CD4-positive, alpha-beta T cell (primary cell): ENCODE results near the gene VGF. TPM values are rescaled to one million over a fixed set of nuclear protein-coding genes. Genes with fewer than 3 reads are reported as not detected.

ENCODE experiments used
- ATAC-seq: fragments of 200-7000 bp; cut with Tn5 transposase; one replicate; pipeline ENCODE4 v1.10.0; 2022; ENCODE audit warnings: mild to moderate bottlenecking; ENCODE audit not compliant: poor library complexity
- CTCF ChIA-PET: fragments of 350-600 bp; sonication (Branson Sonifier 250); formaldehyde crosslinking; loops from one replicate; lab custom pipeline; 2021; ENCODE audit warnings: antibody characterized with exemption, inconsistent platforms; lab: Charles Lee
- POLR2A ChIA-PET: fragments of 350-600 bp; sonication (Branson Sonifier 250); formaldehyde crosslinking; loops from one replicate; lab custom pipeline; 2021; ENCODE audit warnings: antibody characterized with exemption, inconsistent platforms; lab: Charles Lee
- DNase-seq, 14 experiments: peaks; one replicate each; pipeline ENCODE4 v3.0.0-alpha.2; 2013 to 2020; ENCODE audit warnings: mixed read lengths in 2 of 14
- H3K27ac ChIP-seq, 2 donors: one replicate each; pipeline versions ENCODE4 v1.5.1 to v1.7.0; 2013; ENCODE audit warnings: low read length in 2 of 2, low read depth in 1 of 2, mild to moderate bottlenecking in 1 of 2
- H3K27me3 ChIP-seq, 2 experiments: 1 replicate in 1 of 2; 2 replicates in 1 of 2; pipeline versions ENCODE4 v1.6.1 to v1.7.0; 2013; ENCODE audit warnings: low read length in 2 of 2, control low read depth in 1 of 2, mild to moderate bottlenecking in 1 of 2, moderate library complexity in 1 of 2; ENCODE audit not compliant: insufficient read depth in 2 of 2, control insufficient read depth in 1 of 2
- H3K36me3 ChIP-seq: one replicate; pipeline ENCODE4 v1.6.1; 2013; ENCODE audit warnings: low read length, control low read depth; ENCODE audit not compliant: insufficient read depth
- H3K4me1 ChIP-seq: one replicate; pipeline ENCODE4 v1.6.1; 2013; ENCODE audit warnings: low read length, control low read depth; ENCODE audit not compliant: insufficient read depth
- H3K4me3 ChIP-seq: one replicate; pipeline ENCODE4 v1.5.1; 2013; ENCODE audit warnings: mild to moderate bottlenecking, low read length, moderate library complexity
- H3K9me3 ChIP-seq, 2 experiments: 1 replicate in 1 of 2; 2 replicates in 1 of 2; pipeline versions ENCODE4 v1.6.1 to v1.7.0; 2013; ENCODE audit warnings: low read length in 2 of 2, mild to moderate bottlenecking in 2 of 2, control low read depth in 1 of 2, moderate library complexity in 1 of 2; ENCODE audit not compliant: control insufficient read depth in 1 of 2, insufficient read depth in 1 of 2
- H3K27ac Mint-ChIP-seq: one replicate; pipeline ENCODE4 v1.8.0; 2020; ENCODE audit warnings: mixed read lengths
- H3K27me3 Mint-ChIP-seq: one replicate; pipeline ENCODE4 v1.8.0; 2021; ENCODE audit warnings: mixed read lengths
- H3K36me3 Mint-ChIP-seq: one replicate; pipeline ENCODE4 v1.8.0; 2021; ENCODE audit warnings: low read depth, mixed read lengths
- H3K4me1 Mint-ChIP-seq: one replicate; pipeline ENCODE4 v1.8.0; 2021; ENCODE audit warnings: low read depth, mixed read lengths
- H3K4me3 Mint-ChIP-seq: one replicate; pipeline ENCODE4 v1.8.0; 2020; ENCODE audit warnings: mild to moderate bottlenecking, mixed read lengths
- H3K9me3 Mint-ChIP-seq: one replicate; pipeline ENCODE4 v1.8.0; 2020; ENCODE audit warnings: mixed read lengths
- intact Hi-C, 2 experiments: fragments of 100-400 bp; cut with DNase I in 1 of 2; cut with micrococcal nuclease in 1 of 2; formaldehyde crosslinking; loops; one replicate each; pipeline versions ENCODE4 v1.15.1 to v1.9.0; 2023 to 2025; cut with DNase I, micrococcal nuclease
- total RNA-seq, 174 experiments: library from RNA in 2 of 174; stranded (reverse) in 2 of 174; gene quantifications; one replicate each; pipeline ENCODE4 v1.2.3 and lab custom pipeline; 2021 to 2026
- TF ChIP-seq, protein P1 (sequence below): fragments of 200-600 bp; IDR thresholded peaks from one replicate; pipeline ENCODE4 v1.8.0; 2022; ENCODE audit warnings: antibody characterized with exemption, mild to moderate bottlenecking

Gene VGF
- total RNA-seq, 2 experiments from 2014 or later, result not detected

DNA sequence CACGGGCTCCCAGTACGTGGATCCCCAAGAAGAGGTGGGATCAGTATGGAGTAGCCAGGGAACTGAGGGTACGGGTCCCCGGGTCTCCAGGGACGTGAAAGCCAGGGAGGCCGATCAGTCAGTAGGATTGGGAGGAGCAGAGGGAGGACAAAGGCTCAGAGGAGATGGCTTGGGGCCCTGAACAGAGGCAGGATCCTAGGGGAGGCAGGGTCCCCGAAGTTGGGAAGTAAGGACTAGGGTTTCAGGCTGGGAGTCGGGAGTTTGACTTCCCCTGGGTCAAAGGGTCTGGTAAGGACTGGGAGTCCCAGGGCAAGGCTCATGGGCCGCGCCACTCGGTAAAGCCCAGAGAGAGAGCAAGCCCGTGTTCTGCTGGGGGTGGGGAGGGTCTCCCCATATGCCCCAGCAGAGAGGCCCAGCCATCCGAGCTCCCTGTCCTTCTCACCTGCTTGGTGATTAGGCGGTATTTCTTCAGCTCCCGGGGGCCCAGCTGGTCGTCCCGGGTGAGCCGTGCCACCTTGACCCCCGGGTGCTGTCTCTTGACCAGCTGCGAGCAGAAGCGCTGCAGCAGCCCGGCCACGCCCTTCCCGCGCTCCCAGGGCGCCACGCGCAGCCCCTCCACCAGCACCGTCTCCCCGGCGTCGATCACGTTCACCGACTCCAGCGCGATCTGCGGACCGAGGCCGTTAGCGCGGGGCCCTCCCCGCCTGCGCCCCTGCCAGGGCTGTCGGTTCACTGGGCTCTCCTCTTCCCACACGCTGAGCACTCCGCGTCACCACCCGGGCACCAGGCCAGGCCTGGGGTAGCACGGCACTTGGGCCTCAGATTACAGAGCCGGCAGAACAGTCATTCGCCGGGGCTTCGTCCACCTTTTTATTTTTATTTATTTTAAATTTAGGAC, 7.7 kb upstream of the VGF start:
- intact Hi-C loops, result no loop called here
- ChIA-PET POLR2A (interaction anchor here (1.1 to 1.3 kb wide), 3 partner anchors 45 to 284 kb away, joined by 3 to 4 read pairs (median 3); partner anchors contain the start of genes UFSP1 and ZNHIT1), CTCF (interaction anchor here (1.7 to 2.1 kb wide), 2 partner anchors 13 to 29 kb away, joined by 4 to 9 read pairs; no protein-coding TSS in a partner anchor)
- Mint-ChIP-seq H3K4me3 (peak overlapping the region; percentile 25), H3K36me3 (no peaks in the 10 kb centered on the region), H3K4me1 (peaks cover 56% of the 10 kb centered on the region), H3K27me3 (peaks cover 93% of the 10 kb centered on the region), H3K9me3 (no peaks in the 10 kb centered on the region), H3K27ac (no peak overlapping the region)
- H3K4me1 ChIP-seq, result peaks cover 58% of the 10 kb centered on the region
- TF ChIP-seq, protein P1, sequence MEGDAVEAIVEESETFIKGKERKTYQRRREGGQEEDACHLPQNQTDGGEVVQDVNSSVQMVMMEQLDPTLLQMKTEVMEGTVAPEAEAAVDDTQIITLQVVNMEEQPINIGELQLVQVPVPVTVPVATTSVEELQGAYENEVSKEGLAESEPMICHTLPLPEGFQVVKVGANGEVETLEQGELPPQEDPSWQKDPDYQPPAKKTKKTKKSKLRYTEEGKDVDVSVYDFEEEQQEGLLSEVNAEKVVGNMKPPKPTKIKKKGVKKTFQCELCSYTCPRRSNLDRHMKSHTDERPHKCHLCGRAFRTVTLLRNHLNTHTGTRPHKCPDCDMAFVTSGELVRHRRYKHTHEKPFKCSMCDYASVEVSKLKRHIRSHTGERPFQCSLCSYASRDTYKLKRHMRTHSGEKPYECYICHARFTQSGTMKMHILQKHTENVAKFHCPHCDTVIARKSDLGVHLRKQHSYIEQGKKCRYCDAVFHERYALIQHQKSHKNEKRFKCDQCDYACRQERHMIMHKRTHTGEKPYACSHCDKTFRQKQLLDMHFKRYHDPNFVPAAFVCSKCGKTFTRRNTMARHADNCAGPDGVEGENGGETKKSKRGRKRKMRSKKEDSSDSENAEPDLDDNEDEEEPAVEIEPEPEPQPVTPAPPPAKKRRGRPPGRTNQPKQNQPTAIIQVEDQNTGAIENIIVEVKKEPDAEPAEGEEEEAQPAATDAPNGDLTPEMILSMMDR, result no peak
- ATAC-seq, result no peak
- no peaks in the 10 kb centered on the region for H3K36me3 ChIP-seq
- peaks cover 96 to 100% of the 10 kb centered on the region in 2 experiments for H3K27me3 ChIP-seq
- no peak overlapping the region for H3K27ac ChIP-seq
- H3K9me3 ChIP-seq, result peaks cover 0 to 36% of the 10 kb centered on the region in 2 experiments
- H3K4me3 ChIP-seq, result no peak overlapping the region
- DNase-seq, result peak in 2 of 14 experiments; percentile 48 to 62

DNA sequence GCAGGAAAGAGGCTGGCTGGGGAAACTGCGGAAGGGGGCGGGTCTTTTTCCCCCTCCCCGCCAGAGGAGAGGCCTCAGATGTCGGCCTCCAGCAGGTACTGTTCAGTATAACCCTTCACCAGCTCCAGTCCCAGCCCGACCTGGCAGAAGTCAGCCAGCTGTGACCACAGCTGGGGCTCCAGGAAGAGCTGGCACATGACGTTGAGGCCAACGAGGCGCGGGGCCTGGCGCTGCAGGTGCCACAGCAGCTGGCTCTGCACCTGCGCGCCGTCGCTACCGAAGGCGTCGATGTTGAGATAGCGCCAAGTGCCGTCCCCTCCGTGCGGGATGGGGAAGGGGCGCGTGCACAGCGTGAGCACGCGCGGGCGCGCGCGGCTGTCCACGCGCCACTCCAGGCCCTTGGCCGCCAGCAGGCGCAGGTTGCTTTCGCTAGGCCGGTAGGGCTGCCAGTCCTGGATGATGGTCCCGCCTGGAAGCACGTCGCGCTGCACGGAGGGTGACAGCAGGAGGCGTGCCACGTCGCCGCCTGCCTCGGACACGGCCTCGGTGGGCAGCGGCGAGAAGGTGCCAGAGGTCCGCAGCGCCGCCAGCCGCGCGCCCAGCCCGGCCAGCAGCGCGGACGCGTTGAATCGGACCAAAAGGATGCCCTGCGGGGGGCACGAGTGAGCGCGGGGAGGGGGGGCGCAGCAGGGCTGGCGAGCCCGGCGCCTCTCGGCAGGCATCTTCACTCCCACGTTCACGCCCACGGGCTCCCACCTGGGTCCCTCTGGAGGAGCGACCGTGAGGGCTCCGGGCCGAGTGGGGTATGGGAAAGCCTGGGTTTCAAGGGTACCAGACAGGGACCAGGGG, 6.9 kb upstream of the VGF start:
- H3K27ac Mint-ChIP-seq, result no peak overlapping the region
- TF ChIP-seq, protein P1, result no peak
- intact Hi-C loops, result no loop called here
- H3K4me1 Mint-ChIP-seq, result peaks cover 56% of the 10 kb centered on the region
- H3K27me3 Mint-ChIP-seq, result peaks cover 93% of the 10 kb centered on the region
- H3K36me3 ChIP-seq, result no peaks in the 10 kb centered on the region
- ATAC-seq (peak; percentile 9), DNase-seq (peak in 2 of 14 experiments; percentile 54 to 69)
- POLR2A ChIA-PET, result no interaction called here
- H3K9me3 ChIP-seq, result peaks cover 0 to 40% of the 10 kb centered on the region in 2 experiments
- no peak overlapping the region for H3K4me3 ChIP-seq
- no peak overlapping the region for H3K27ac ChIP-seq
- peaks cover 97 to 100% of the 10 kb centered on the region in 2 experiments for H3K27me3 ChIP-seq
- H3K4me3 Mint-ChIP-seq, result peak overlapping the region; percentile 32
- H3K9me3 Mint-ChIP-seq, result no peaks in the 10 kb centered on the region
- no peaks in the 10 kb centered on the region for H3K36me3 Mint-ChIP-seq
- peaks cover 58% of the 10 kb centered on the region for H3K4me1 ChIP-seq
- CTCF ChIA-PET, result interaction anchor here (0.6 to 3.8 kb wide), 2 partner anchors 10 to 28 kb away, joined by 3 to 28 read pairs; no protein-coding TSS in a partner anchor

DNA sequence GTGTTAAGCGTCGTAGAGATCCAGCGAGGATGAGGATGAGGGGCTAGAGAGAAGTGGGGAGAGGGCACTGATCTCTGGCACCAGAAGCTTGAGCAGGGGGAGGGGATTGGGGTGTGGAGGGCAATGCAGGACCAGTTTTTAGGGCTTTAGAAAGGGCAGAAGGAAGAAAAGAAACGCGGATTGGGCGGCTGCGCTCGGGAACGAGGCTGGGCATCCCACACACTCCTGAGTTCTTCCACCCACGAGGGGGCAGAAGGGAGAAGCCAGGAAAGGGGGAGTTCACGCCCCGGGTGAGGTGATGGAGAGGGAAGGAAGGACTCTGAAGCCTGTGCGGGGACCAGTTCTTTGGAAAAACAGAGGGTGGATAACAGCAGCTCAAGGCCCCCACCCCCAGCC, 6.1 kb upstream of the VGF start:
- no peak overlapping the region for H3K27ac ChIP-seq
- H3K27me3 ChIP-seq, result peaks cover 95 to 98% of the 10 kb centered on the region in 2 experiments
- ChIA-PET CTCF (interaction anchor here (1.6 to 3.8 kb wide), 3 partner anchors 20 to 94 kb away, joined by 4 to 28 read pairs (median 5); no protein-coding TSS in a partner anchor), POLR2A (no interaction called here)
- H3K27ac Mint-ChIP-seq, result no peak overlapping the region
- TF ChIP-seq, protein P1, result no peak
- no peak overlapping the region for H3K4me3 ChIP-seq
- H3K27me3 Mint-ChIP-seq, result peaks cover 93% of the 10 kb centered on the region
- no peak for ATAC-seq
- DNase-seq, result no peak
- H3K36me3 Mint-ChIP-seq, result no peaks in the 10 kb centered on the region
- H3K9me3 ChIP-seq, result peaks cover 0 to 40% of the 10 kb centered on the region in 2 experiments
- intact Hi-C loops, result no loop called here
- peak overlapping the region; percentile 36 for H3K4me3 Mint-ChIP-seq
- no peaks in the 10 kb centered on the region for H3K9me3 Mint-ChIP-seq
- no peaks in the 10 kb centered on the region for H3K36me3 ChIP-seq
- peaks cover 62% of the 10 kb centered on the region for H3K4me1 Mint-ChIP-seq
- peaks cover 63% of the 10 kb centered on the region for H3K4me1 ChIP-seq
